Activated naive CD8-positive, alpha-beta T cell treated with anti-CD3 and anti-CD28 coated beads, Interleukin-2, amount 50 U/mL, for 16 hours (primary cell): Measurements from ENCODE around the gene P2RX1.
"Not testable (repeated sequence)": the region's sequence is repeated elsewhere in the genome, so short reads cannot be mapped to it uniquely, and the experiment has no call there.

ENCODE experiments used
- DNase-seq: peaks from one replicate; pipeline ENCODE4 v3.0.0-alpha.2; 2020; ENCODE audit warnings: low read depth, low spot score

Gene P2RX1

GRCh38 chr17:3951420-3951819 is 35.2 kb upstream of the P2RX1 start:
- DNase-seq: no peak

DNA sequence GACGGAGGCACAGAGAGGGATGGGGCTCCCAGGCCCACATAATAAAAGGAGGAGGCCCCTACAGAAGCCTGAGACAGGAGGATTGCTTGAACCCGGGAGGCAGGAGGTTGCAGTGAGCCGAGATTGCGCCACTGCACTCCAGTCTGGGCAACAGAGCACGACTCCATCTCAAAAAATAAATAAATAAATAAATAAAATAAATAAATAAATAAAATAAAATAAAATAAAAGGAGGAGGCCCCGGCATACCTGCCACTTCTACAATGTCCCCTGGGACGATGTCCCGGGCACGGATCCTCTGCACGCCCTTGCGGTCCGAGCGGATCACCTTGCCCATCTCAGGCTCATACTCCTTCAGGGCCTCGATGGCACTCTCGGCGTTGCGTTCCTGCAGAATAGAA is 34.7 kb upstream of the P2RX1 start:
- no peak for DNase-seq

GRCh38 chr17:3950584-3950983 is 34.3 kb upstream of the P2RX1 start:
- no peak for DNase-seq

GRCh38 chr17:3949418-3949817 is 33.2 kb upstream of the P2RX1 start:
- DNase-seq: no peak

GRCh38 chr17:3948551-3948950 is 32.3 kb upstream of the P2RX1 start:
- DNase-seq: not testable (repeated sequence)

GRCh38 chr17:3947318-3947810 is 31.1 kb upstream of the P2RX1 start:
- no peak for DNase-seq

- DNase-seq: no peak
Measured at GRCh38 chr17:3946711-3947235, 30.5 kb upstream of the P2RX1 start.

DNA sequence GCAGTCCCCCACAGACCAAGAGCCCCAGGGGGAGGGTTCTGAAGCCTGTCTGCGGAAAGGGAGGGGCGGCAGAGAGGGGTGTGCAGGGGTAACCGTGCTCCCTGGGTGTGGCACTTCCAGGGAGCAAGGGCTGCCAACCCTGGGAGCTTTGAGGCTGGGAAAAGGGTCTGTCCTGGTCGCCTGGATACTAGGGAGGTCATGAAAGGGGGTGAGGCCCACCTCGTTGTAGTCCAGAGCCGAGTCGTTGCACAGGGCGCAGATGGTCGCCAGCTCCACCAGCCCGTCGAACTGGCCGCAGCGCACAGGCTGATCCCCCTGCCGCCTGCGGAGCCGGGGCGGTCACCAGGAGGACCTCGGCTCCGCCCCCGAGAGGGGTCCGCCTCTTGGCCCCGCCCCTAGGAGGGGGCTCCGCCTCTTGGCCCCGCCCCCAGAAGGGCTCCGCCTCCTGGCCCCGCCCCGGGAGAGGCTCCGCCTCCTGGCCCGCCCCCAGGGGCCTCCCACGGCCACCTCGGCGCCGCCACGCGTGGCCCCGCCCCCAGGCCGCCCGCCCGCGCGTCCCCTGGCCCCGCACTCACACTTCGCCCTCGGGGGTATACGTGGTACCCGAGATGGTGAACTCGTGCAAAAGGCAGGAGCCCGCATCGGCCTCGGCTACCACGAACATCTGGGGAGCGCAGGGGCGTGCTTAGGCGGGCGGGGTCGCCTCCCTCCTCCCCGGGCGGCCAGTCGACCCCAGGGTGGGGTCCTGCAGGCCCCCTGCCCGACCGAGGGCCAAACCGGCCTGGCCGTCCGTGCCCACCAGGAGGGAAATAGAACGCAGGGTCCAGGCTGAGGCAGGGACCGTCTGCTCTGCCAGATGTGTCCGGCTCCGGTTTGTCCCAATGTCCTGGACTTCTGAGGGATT is 28.5 kb upstream of the P2RX1 start:
- no peak for DNase-seq

GRCh38 chr17:3943240-3943891 is 27.1 kb upstream of the P2RX1 start:
- DNase-seq: no peak

DNA sequence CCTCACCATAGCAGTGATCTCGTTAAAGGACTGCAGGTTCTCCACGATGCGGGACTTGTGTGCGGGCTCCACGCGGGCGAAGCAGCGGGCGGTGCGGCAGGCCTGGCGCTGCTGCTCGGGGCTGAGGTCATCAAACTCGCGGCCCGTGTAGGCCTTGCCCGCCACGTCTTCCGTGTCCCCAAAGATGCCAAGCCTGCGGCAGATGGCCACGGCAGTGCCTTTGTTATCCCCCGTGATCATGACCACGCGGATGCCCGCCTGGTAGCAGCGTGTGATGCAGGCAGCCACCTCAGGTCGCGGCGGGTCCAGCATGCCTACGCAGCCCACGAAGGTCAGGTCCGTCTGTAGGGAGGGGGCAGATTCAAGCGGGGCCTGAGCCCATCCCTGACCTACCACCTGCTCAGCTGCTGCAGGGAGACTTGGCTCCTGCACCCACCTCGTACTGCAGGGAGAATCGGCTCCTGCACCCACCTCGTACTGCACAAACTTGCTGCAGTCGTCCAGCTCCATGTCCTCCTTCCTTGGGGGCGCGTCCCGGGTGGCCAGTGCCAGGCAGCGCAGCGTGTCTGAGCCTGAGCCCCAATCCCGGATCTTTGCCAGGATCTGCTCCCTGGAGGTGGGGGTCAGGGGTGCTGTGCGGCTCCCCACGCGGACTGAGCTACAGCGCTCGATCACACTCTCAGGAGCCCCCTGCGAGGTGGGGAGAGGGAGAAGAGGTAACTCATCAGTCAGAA is 24.9 kb upstream of the P2RX1 start:
- DNase-seq: no peak

DNA sequence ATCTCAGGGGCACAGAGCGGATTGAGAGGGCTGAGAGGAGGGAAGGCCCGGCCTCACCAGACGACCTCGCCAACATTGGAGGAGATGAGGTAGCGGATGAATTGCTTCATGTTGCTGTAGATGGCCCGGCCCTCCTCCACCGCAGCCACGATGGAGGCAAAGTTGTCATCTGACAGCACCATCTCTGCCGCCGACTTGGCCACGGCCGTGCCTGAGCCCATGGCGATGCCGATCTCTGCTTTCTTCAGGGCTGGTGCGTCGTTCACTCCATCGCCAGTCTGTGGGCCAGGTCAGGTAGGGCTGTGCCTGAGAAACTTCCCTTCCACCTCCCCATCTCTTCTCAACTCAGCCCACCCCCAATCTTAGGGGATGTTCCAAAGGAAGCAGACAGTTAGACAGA is 21.1 kb upstream of the P2RX1 start:
- DNase-seq: no peak

DNA sequence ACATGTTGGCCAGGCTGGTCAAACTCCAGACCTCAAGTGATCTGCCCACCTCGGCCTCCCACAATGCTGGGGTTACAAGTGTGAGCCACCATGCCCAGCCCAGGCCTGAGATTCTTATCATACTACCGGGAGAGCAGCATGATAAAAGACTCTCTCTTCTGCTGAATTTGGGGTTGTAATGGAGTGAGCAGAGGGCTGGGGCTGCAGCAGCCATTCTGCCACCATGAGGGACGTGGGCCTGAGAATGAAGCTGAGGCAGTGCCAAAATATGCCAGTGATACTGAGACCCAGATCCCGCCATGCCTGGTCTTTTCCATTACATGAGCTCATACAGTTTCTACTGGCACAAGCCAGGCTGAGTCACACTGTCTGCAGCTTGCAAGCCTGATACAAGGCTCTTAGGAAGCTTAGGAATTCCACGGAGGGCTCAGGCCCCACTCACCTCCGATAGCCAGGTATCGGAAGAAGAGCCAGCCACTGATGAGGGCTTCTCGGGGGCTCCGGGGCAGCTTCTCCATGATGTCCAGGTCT is 19.6 kb upstream of the P2RX1 start:
- no peak for DNase-seq

DNA sequence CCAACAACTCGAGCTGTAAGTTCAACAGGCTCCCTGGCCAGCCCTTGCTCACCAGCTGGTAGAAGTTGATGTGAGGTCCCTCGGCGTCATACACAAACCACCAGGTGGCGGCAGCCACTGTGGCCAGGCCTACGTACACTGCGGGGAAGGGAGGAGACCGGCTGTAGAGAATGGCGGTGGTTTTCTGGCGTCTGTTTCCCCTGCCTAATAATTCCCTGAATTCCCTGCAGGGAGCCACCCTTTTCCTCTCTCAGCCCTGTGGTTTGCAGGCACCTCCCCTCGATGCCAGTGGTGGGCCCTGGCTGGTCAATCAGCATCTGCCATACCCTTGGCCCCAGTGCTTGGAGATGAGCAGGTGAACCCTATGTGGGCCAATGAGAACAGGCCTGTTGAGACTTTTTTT is 18.9 kb upstream of the P2RX1 start:
- DNase-seq: no peak

- no peak for DNase-seq
Measured at GRCh38 chr17:3929764-3930163, 13.5 kb upstream of the P2RX1 start.

- no peak for DNase-seq
Measured at GRCh38 chr17:3929181-3929580, 12.9 kb upstream of the P2RX1 start.

- DNase-seq: no peak
Measured at GRCh38 chr17:3928406-3928805, 12.1 kb upstream of the P2RX1 start.

- DNase-seq: no peak
Measured at GRCh38 chr17:3927628-3928340, 11.5 kb upstream of the P2RX1 start.

DNA sequence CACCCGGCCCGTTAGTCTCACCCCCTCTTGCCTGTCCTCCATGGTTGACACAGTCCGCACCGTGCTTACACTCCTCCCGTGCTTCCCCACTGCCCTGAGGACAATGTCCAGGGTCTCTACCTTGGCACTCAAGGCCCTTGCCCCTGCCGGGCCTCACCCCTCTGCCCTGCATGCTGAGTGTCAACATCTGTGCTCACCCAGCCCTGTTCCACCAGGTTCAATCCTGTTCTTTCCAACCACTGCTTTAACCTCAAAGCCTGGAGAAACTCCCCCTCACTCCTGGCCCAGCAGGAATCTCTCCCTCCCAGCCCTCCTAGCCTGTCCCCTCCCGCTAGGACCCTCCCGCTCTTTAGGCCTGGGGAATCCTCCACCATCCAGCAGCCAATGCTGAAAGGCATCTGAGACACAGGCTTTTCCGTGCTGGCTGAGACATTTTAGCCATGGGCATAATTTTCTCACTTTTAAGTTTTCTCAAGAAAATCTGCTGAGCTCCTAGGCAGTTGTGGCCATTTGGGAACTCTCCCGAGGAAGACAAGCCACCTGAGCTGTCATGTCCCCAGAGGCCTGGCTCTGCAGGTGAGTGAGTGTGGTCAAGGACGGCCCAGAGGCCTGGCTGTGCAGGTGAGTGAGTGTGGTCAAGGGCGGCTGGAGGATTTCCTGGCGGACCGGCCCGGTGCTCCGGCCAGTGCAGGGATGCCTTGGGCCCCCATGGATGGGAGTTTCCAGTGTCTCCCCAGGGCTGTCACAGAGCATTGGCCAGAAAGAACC is 10.8 kb upstream of the P2RX1 start:
- DNase-seq: no peak

- DNase-seq: no peak
Measured at GRCh38 chr17:3925684-3926485, 9.6 kb upstream of the P2RX1 start.
